Measurements from ENCODE around the gene MDH1B. TPM values are rescaled to one million over a fixed set of nuclear protein-coding genes. Genes with fewer than 3 reads are reported as not detected.
"Not testable (repeated sequence)": the region's sequence is repeated elsewhere in the genome, so short reads cannot be mapped to it uniquely, and the experiment has no call there.

MDH1B gene
- polyA plus RNA-seq (ENCODE audit: insufficient read length in 4 of 4): 10 to 100 TPM; 12.7 to 15.2 (median 13.2) TPM

GRCh38 chr2:206765242-206766056, at the start of gene MDH1B, which contains the start of gene FASTKD2:
TSS of gene MDH1B (minus strand) at chr2:206765328. CDS start at chr2:206765271, 57 bp downstream.
TSS of gene FASTKD2 (plus strand) at chr2:206765606. CDS start at chr2:206766694, 1,088 bp downstream.
- DNase-seq (ENCODE audit: low read depth in 4 of 4, low spot score in 3 of 4): peak; percentile 92 to 94 (median 93)

DNA sequence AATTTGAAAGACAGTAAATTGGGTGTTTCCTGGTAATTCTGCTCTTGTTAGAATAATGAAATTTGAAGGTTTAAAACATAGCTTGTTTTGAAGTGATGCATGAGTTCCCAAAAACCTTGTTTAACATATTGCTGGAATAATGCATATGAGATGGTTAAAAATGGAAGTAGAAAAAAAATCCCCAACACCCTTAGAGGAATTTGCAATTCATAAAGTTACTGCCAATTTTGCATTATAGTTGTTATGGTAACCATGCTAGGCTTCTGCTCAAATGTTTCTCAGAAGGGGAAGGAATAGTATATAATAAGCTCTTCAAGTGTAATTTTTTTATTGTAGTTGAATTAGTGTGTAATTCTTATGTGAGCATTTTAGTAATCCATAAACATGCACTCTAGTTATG, 49.4 kb upstream of the MDH1B start:
- DNase-seq (ENCODE audit: low read depth in 4 of 4, low spot score in 3 of 4): no peak

DNA sequence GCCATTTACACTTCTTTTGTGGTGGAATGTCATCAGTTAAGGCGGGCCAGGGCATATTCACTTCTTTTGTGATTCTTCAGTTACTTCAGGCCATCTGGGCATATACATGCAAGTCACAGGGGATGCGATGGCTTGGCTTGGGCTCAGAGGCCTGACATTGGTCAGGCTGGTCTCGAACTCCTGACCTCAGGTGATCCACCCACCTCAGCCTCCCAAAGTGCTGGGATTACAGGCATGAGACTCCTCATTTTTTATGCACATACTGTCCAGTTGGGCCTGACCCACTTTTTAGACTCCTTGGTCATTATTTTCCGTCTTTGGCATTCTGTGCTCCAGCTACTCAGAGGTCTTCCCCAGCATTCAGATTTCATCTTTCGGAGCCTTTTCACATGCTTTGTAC, 47.3 kb upstream of the MDH1B start:
- not testable (repeated sequence) for DNase-seq (ENCODE audit: low read depth in 4 of 4, low spot score in 3 of 4)

DNA sequence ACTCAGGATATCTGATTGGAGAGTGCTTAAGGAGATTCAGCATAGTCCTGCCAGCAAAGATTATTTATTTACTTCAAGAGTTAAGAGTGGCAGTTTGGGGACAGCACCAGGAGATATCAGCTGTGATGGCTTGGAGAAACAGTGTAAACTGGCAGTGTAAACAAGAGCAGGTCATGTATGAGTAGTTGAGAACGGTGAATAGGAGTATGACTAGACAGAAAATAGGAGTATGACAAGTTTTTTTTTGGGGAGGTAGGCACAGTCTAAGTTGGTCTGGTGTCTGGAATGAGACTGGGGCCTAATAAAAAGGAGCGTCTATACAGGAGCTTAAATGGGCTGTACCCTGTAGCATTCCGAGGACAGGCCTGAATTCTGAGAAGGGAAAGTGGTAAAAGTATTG, 42.5 kb upstream of the MDH1B start:
- not testable (repeated sequence) for DNase-seq (ENCODE audit: low read depth in 4 of 4, low spot score in 3 of 4)

- DNase-seq (ENCODE audit: low read depth in 4 of 4, low spot score in 3 of 4): peak in 1 of 4 donors; percentile 1
Measured at GRCh38 chr2:206805887-206806607, 40.9 kb upstream of the MDH1B start.

GRCh38 chr2:206804326-206804725, 39.2 kb upstream of the MDH1B start:
- no peak for DNase-seq (ENCODE audit: low read depth in 4 of 4, low spot score in 3 of 4)

DNA sequence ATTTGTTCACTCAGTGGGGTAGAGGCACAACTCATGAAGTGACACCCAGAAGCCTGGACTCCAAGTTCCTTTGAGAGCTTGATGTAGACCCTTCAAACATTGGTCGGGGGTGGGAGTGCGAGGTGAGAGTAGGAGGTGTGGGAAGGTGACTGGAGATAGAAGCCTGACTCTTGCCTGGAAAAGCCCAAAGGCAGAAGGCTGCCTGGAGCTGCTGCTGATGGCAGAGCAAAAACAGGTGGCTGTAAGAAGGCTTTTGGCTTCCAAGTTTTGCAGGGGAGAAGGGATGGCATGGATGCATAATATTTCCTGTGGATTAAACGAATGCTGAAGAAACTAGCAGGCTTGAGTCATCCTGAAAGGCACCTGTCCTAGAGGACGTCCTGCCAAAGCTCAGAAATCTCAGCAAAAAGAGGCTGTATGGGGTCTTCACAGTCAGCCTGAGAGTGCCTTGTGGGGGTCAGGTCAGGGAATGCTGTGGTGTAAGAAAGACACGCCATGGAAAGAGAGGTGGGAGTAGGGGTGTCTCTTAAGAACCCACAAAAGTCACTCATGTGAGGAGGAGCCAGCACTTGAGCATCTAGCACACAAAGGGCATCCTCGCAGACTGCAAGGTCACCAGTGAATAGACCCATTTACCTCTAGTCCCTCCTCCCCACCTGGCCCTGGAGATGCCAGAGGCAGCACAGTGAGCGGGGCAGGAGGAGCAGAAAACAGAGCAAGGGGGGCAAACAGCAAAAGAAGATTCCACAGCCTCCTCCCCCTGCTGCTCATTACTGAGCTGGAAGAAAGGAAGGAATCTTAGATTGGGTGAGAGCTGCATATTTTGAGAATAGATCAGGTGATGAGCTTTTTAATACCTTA, 37.8 kb upstream of the MDH1B start:
- no peak for DNase-seq (ENCODE audit: low read depth in 4 of 4, low spot score in 3 of 4)

DNA sequence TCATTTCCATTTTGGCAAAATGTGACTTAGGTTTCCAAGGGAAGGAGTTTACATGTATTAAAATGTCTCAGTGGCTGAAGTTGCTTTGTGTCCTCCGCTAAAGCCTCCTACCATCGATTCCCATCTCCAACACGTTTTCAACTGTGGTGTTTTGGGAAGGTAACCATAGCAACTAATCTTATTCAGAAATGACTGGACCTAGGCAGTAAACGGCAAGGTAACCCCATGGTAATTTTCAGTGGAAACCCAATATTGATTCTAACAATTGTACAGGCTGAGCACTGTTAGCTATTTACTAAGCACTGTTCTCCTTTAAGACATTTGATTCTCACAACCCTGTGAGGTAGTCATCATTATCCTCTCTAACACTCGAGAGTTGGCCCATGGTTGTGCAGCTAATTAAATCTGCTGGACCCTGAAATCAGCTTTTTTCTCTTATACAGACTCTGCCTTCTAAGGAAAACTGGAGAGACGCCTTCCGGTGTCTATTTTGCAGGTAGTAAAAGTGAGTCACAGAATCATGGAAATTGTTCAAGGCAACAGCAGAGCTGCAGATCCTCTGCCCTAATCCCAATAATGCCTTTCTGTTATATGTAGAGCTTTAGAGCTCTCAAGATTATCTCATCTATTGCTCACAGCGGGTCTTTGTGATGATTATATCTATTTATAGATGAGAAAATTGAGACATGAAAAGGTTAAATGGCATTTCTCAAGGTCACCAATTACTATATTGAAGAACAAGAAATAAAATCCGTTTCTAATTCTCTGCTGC, 36.5 kb upstream of the MDH1B start:
- no peak for DNase-seq (ENCODE audit: low read depth in 4 of 4, low spot score in 3 of 4)

GRCh38 chr2:206800506-206801417, 35.6 kb upstream of the MDH1B start:
- peak; percentile 43 to 73 (median 49) for DNase-seq (ENCODE audit: low read depth in 4 of 4, low spot score in 3 of 4)

GRCh38 chr2:206799083-206799482, 34.0 kb upstream of the MDH1B start:
- DNase-seq (ENCODE audit: low read depth in 4 of 4, low spot score in 3 of 4): no peak

GRCh38 chr2:206798000-206798399, 32.9 kb upstream of the MDH1B start:
- DNase-seq (ENCODE audit: low read depth in 4 of 4, low spot score in 3 of 4): no peak

GRCh38 chr2:206797376-206797775, 32.2 kb upstream of the MDH1B start:
- DNase-seq (ENCODE audit: low read depth in 4 of 4, low spot score in 3 of 4): no peak

DNA sequence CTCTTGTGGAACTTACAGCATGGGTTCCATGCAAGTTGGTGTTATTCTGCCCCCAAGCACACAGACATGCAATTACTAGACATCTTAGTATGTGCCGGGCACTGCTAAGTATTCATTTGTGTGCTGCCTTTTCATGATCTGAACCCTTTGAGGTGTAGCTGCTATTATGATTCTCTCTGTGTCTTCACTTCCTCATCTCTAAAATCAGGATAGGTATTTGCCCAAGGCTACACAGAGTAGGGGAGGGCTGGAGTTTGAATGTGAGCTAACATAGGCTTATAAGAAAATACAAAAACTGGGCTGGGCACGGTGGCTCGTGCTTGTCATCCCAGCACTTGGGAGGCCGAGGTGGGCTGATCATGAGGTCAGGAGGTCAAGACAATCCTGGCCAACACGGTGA, 27.5 kb upstream of the MDH1B start:
- no peak for DNase-seq (ENCODE audit: low read depth in 4 of 4, low spot score in 3 of 4)

DNA sequence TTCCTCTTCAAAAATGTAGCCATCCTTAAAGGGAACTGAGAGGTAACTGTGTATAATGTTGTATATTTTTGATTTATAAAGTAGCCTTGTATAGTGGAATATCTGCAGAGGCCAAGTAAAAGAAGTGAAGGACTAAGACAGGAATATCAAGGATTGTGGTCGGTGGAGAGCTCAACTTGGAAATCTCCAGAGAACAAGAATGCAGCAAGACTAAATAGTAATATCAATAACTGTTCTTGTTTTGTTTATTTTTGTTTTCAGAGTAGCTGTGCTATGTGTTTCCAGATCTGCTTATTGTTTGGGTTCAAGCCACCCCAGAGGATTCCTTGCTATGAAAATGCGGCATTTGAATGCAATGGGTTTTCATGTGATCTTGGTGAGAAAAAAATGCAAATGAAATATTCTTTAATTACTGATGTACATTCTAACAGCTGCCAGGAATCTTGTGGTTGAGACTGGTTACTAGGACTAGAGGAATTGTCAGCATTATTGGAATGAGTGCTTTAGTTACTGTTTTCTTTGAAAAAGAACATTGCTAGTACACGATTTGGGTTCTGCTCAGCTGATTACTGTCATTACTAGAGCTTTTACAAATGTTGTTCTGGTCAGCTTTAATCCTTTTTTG, 25.3 kb upstream of the MDH1B start:
- no peak for DNase-seq (ENCODE audit: low read depth in 4 of 4, low spot score in 3 of 4)

DNA sequence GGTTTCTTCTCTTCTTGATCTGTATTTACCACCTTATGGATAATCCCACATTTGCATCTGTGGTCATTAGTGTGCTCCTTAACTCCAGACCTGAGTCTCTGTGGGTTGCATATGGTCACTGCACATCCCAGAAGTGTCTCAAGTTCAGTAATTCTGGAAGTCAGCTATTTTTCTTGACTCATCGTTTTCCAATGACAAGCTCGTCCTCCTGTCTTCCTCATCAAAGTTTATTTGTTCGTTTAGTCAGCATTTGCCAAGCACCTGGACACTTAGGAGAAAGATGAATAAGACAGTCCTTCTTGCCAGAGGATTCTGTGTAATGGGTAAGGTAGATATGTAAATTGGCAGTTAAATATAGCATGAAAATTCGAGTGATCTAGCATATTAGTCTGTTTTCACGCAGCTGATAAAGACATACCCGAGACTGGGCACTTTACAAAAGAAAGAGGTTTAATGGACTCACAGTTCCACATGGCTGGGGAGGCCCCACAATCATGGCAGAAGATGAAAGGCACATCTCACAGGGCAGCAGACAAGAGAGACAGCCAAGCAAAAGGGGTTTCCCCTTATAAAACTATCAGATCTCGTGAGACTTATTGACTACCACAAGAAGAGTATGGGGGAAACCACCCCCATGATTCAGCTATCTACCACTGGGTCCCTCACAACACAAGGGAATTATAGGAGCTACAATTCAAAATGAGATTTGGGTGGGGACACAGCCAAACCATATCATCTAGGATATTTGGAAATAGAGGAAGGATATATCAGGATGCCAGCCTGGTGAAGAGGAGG, 19.6 kb upstream of the MDH1B start:
- DNase-seq (ENCODE audit: low read depth in 4 of 4, low spot score in 3 of 4): no peak

- DNase-seq (ENCODE audit: low read depth in 4 of 4, low spot score in 3 of 4): no peak
Measured at GRCh38 chr2:206783718-206784117, 18.6 kb upstream of the MDH1B start.

DNA sequence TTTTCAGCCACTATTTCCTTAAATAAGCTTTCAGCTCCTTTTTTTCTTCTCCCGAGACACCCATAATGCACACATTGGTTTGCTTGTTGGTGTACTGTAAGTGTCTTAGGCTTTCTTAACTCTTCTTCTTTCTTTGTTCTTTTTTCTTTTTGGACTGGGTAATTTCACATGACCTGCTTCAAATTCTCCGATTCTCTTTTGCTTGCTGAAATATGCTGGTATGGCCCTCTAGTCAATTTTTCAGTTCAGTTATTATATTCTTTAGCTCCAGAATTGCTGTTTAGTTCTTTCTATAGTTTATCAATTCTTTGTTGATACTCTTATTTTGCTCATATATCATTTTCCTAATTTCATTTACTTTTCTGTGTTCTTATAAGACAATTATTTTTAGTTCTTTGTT, 15.5 kb upstream of the MDH1B start:
- no peak for DNase-seq (ENCODE audit: low read depth in 4 of 4, low spot score in 3 of 4)

DNA sequence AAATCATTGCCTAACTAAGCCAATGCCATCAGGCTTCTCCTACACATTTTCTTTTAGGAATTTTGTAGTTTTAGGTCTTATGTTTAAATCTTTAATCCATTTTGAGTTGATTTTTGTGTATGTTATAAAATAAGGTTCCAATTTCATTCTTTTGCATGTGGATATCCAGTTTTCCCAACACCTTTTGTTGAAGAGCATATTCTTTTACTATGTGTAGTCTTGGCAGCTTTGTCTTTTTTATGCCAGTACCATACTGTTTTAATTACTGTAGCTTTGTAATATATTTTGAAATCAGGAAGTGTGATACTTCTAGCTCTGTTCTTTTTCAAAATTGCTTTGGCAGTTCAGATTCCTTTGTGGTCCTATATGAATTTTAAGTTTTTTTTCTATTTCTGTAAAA, 11.3 kb upstream of the MDH1B start:
- no peak for DNase-seq (ENCODE audit: low read depth in 4 of 4, low spot score in 3 of 4)

All from right renal pelvis (tissue), 4 donors.